HepG2 (cell line): ENCODE measurements around the gene ADAMTSL4. TPM values are rescaled to one million over a fixed set of nuclear protein-coding genes. Genes with fewer than 3 reads are reported as not detected.

ENCODE experiments used
- GABPA ChIP-seq, 2 experiments: IDR thresholded peaks; 2 replicates each; pipeline ENCODE4 v1.6.1; 2011 to 2016; ENCODE audit warnings: low read depth in 2 of 2, low read length in 1 of 2, missing biosample characterization in 1 of 2, missing genetic modification characterization in 1 of 2
- HOXA5 ChIP-seq: sonication (generic); formaldehyde crosslinking; IDR thresholded peaks from 2 replicates; pipeline ENCODE4 v1.4.0; 2020; ENCODE audit warnings: missing genetic modification reagents
- KLF15 ChIP-seq: sonication (generic); formaldehyde crosslinking; IDR thresholded peaks from 2 replicates; pipeline ENCODE4 v1.8.1; 2023; ENCODE audit warnings: borderline replicate concordance, mild to moderate bottlenecking, inconsistent platforms, missing genetic modification reagents, mixed read lengths
- LCORL ChIP-seq, 2 experiments: fragments of 450-650 bp in 1 of 2; sonication (generic) in 1 of 2; formaldehyde crosslinking in 1 of 2; IDR thresholded peaks; 2 replicates each; pipeline versions ENCODE4 v1.5.0 to v1.6.1; 2017 to 2020; ENCODE audit warnings: antibody characterized with exemption in 1 of 2, missing genetic modification reagents in 1 of 2
- MEIS1 ChIP-seq: sonication (generic); formaldehyde crosslinking; IDR thresholded peaks from 2 replicates; pipeline ENCODE4 v1.9.0; 2021; ENCODE audit warnings: mild to moderate bottlenecking, missing genetic modification reagents, moderate library complexity, borderline replicate concordance
- NFATC3 ChIP-seq: sonication (generic); formaldehyde crosslinking; IDR thresholded peaks from 2 replicates; pipeline ENCODE4 v1.5.1; 2020; ENCODE audit warnings: mild to moderate bottlenecking, missing genetic modification reagents
- NR2C2 ChIP-seq: sonication (generic); formaldehyde crosslinking; IDR thresholded peaks from 2 replicates; pipeline ENCODE4 v1.4.0; 2020; ENCODE audit warnings: missing genetic modification reagents, mild to moderate bottlenecking, moderate library complexity, borderline replicate concordance
- PHF21A ChIP-seq: sonication (generic); formaldehyde crosslinking; IDR thresholded peaks from 2 replicates; pipeline ENCODE4 v1.5.0; 2020; ENCODE audit warnings: mild to moderate bottlenecking, missing genetic modification reagents
- TAF15 ChIP-seq: fragments of 200-400 bp; formaldehyde crosslinking; IDR thresholded peaks from one replicate; pipeline ENCODE4 v1.6.1; 2018; ENCODE audit warnings: mild to moderate bottlenecking, low read depth, low read length; ENCODE audit not compliant: poor library complexity, severe bottlenecking
- TEAD2 ChIP-seq: sonication (generic); formaldehyde crosslinking; IDR thresholded peaks from 2 replicates; pipeline ENCODE4 v1.9.0; 2021; ENCODE audit warnings: missing genetic modification reagents
- ZNF605 ChIP-seq: sonication (generic); formaldehyde crosslinking; IDR thresholded peaks from 2 replicates; pipeline ENCODE4 v1.8.0; 2022; ENCODE audit warnings: mild to moderate bottlenecking, missing genetic modification reagents
- ZNF782 ChIP-seq: sonication (generic); formaldehyde crosslinking; IDR thresholded peaks from 2 replicates; pipeline ENCODE4 v1.4.0; 2020; ENCODE audit warnings: missing genetic modification reagents, mild to moderate bottlenecking, borderline replicate concordance
- polyA plus RNA-seq, 8 experiments: library from polyadenylated mRNA; depleted of rRNA in 3 of 8; stranded (reverse) in 7 of 8; unstranded in 1 of 8; fragments of >200 nt; fragmentation: Illumina TruSeq in 4 of 8; extraction: Trizol in 4 of 8; gene quantifications; 2 replicates each; pipeline versions ENCODE4 v1.2.1 to v1.2.3, GENCODE V29; 2011 to 2016; ENCODE audit warnings: low read depth in 4 of 8, missing spikeins in 1 of 8, mixed read lengths in 1 of 8; ENCODE audit not compliant: insufficient read depth in 1 of 8
- total RNA-seq, 5 experiments: library from RNA; depleted of rRNA; stranded (reverse); fragments of >200 nt; fragmentation: Illumina TruSeq; extraction: Trizol; gene quantifications; 2 replicates each; pipeline ENCODE4 v1.2.3, GENCODE V29; 2016; ENCODE audit warnings: low read depth in 1 of 5
- TF ChIP-seq, protein P1 (sequence below): sonication (generic); formaldehyde crosslinking; IDR thresholded peaks from 2 replicates; pipeline ENCODE4 v1.4.0; 2020; ENCODE audit warnings: mild to moderate bottlenecking, missing genetic modification reagents
- TF ChIP-seq, protein P2 (sequence below): sonication (generic); formaldehyde crosslinking; IDR thresholded peaks from 2 replicates; pipeline ENCODE4 v1.8.1; 2023; ENCODE audit warnings: mild to moderate bottlenecking, missing genetic modification reagents
- TF ChIP-seq, protein P3 (sequence below): sonication (generic); formaldehyde crosslinking; IDR thresholded peaks from 2 replicates; pipeline ENCODE4 v1.4.0; 2020; ENCODE audit warnings: missing genetic modification reagents, borderline replicate concordance
- TF ChIP-seq, protein P4 (sequence below): IDR thresholded peaks from 2 replicates; pipeline ENCODE4 v1.6.1; 2016; ENCODE audit warnings: low read depth, control low read depth
- TF ChIP-seq, protein P5 (sequence below): sonication (generic); IDR thresholded peaks from 2 replicates; pipeline ENCODE4 v1.6.1; 2016; ENCODE audit warnings: low read depth, borderline replicate concordance
- TF ChIP-seq, protein P6 (sequence below): sonication (generic); formaldehyde crosslinking; IDR thresholded peaks from 2 replicates; pipeline ENCODE4 v1.5.1; 2020; ENCODE audit warnings: missing genetic modification reagents, mild to moderate bottlenecking, borderline replicate concordance

The ADAMTSL4 gene
- total and polyA plus RNA-seq, 2 of the 13 experiments (the other 11 are each of a cell fraction or from before 2014, with no cell fraction given) = 3.9 to 16.4 TPM

DNA sequence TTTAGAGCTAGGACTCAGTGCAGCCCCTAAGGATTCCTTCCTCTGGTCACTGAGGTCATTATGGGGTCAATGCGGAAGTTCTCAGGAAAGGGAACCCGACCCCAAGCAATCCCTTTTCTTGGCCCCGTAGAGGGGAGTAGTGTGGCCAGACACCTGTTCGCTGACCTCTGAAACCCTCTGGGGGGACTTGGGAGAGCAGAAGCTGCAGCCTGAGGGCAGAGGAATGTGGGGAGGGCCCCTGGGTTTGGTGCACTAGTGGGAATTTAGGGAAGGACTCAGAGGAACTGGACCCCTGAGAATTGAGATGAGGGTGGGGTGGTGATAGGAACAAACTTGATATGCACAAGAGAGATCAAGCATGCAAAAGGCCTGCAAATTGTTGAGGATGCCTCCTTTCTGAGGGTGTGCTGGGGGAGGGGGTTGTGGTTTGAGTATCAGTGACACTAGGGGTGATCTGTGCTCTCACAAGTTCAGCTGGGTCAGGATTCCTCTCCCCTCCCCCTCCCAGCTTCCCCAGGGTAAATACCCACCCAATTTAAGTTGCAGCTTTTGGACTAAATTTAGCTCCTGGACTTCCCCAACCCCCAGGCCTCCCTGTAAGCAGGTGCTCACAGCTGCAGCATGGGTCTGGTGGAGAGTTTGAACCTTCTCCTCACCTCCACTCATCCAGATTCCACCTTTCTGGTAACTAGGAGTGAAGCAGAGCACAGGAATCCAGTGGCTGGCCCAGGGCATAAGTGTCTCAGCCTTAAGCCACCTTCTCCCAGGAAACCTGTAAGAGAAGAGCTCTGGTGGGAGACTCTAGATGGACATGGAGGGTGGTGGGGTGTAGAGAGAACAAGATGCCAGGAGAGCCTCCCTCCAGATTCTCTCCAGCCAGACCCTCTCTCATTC, 13.5 kb downstream of the ADAMTSL4 start (continued):
- TF ChIP-seq, protein P1, sequence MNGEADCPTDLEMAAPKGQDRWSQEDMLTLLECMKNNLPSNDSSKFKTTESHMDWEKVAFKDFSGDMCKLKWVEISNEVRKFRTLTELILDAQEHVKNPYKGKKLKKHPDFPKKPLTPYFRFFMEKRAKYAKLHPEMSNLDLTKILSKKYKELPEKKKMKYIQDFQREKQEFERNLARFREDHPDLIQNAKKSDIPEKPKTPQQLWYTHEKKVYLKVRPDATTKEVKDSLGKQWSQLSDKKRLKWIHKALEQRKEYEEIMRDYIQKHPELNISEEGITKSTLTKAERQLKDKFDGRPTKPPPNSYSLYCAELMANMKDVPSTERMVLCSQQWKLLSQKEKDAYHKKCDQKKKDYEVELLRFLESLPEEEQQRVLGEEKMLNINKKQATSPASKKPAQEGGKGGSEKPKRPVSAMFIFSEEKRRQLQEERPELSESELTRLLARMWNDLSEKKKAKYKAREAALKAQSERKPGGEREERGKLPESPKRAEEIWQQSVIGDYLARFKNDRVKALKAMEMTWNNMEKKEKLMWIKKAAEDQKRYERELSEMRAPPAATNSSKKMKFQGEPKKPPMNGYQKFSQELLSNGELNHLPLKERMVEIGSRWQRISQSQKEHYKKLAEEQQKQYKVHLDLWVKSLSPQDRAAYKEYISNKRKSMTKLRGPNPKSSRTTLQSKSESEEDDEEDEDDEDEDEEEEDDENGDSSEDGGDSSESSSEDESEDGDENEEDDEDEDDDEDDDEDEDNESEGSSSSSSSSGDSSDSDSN (CRISPR knock-in tag) = no peak
- TF ChIP-seq TEAD2 (CRISPR knock-in tag) = no peak
- TF ChIP-seq PHF21A = 0 out of 2 replicates have a peak, but pooled peaks have one; percentile 22
- TF ChIP-seq, protein P2, sequence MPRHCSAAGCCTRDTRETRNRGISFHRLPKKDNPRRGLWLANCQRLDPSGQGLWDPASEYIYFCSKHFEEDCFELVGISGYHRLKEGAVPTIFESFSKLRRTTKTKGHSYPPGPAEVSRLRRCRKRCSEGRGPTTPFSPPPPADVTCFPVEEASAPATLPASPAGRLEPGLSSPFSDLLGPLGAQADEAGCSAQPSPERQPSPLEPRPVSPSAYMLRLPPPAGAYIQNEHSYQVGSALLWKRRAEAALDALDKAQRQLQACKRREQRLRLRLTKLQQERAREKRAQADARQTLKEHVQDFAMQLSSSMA (CRISPR knock-in tag) = no peak
- TF ChIP-seq, protein P3, sequence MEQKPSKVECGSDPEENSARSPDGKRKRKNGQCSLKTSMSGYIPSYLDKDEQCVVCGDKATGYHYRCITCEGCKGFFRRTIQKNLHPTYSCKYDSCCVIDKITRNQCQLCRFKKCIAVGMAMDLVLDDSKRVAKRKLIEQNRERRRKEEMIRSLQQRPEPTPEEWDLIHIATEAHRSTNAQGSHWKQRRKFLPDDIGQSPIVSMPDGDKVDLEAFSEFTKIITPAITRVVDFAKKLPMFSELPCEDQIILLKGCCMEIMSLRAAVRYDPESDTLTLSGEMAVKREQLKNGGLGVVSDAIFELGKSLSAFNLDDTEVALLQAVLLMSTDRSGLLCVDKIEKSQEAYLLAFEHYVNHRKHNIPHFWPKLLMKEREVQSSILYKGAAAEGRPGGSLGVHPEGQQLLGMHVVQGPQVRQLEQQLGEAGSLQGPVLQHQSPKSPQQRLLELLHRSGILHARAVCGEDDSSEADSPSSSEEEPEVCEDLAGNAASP (CRISPR knock-in tag) = no peak
- TF ChIP-seq MEIS1 = no peak
- TF ChIP-seq ZNF782 (CRISPR knock-in tag) = no peak
- no peak for TF ChIP-seq GABPA (IDR thresholded peaks at IDR 0.05; ENCODE audit: low read depth, low read length)
- TF ChIP-seq GABPA (CRISPR knock-in tag; IDR thresholded peaks at IDR 0.05; ENCODE audit: low read depth) = peak; percentile 66; the same call in 1 of the 2 replicates
- TF ChIP-seq HOXA5 (CRISPR knock-in tag) = no peak
- TF ChIP-seq, protein P4, sequence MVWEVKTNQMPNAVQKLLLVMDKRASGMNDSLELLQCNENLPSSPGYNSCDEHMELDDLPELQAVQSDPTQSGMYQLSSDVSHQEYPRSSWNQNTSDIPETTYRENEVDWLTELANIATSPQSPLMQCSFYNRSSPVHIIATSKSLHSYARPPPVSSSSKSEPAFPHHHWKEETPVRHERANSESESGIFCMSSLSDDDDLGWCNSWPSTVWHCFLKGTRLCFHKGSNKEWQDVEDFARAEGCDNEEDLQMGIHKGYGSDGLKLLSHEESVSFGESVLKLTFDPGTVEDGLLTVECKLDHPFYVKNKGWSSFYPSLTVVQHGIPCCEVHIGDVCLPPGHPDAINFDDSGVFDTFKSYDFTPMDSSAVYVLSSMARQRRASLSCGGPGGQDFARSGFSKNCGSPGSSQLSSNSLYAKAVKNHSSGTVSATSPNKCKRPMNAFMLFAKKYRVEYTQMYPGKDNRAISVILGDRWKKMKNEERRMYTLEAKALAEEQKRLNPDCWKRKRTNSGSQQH (CRISPR knock-in tag) = 0 out of 2 replicates have a peak, but pooled peaks have one; percentile 2
- no peak for TF ChIP-seq KLF15 (CRISPR knock-in tag)
- TF ChIP-seq, protein P5, sequence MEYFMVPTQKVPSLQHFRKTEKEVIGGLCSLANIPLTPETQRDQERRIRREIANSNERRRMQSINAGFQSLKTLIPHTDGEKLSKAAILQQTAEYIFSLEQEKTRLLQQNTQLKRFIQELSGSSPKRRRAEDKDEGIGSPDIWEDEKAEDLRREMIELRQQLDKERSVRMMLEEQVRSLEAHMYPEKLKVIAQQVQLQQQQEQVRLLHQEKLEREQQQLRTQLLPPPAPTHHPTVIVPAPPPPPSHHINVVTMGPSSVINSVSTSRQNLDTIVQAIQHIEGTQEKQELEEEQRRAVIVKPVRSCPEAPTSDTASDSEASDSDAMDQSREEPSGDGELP = peak; percentile 70; the same call in 1 of the 2 replicates
- TF ChIP-seq, protein P6, sequence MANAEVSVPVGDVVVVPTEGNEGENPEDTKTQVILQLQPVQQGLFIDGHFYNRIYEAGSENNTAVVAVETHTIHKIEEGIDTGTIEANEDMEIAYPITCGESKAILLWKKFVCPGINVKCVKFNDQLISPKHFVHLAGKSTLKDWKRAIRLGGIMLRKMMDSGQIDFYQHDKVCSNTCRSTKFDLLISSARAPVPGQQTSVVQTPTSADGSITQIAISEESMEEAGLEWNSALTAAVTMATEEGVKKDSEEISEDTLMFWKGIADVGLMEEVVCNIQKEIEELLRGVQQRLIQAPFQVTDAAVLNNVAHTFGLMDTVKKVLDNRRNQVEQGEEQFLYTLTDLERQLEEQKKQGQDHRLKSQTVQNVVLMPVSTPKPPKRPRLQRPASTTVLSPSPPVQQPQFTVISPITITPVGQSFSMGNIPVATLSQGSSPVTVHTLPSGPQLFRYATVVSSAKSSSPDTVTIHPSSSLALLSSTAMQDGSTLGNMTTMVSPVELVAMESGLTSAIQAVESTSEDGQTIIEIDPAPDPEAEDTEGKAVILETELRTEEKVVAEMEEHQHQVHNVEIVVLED (CRISPR knock-in tag) = 0 out of 2 replicates have a peak, but pooled peaks have one; percentile 4
- peak; percentile 95 for TF ChIP-seq NR2C2 (CRISPR knock-in tag)
- no peak for TF ChIP-seq TAF15
- peak; percentile 33 for TF ChIP-seq ZNF605 (CRISPR knock-in tag)
- TF ChIP-seq NFATC3 = no peak
- TF ChIP-seq LCORL (IDR thresholded peaks at IDR 0.05) = no peak
- TF ChIP-seq LCORL (CRISPR knock-in tag; IDR thresholded peaks at IDR 0.05) = peak; percentile 56
